EH (cell line): Measurements from ENCODE around the gene NIPBL.
"Not testable (repeated sequence)": the region's sequence is repeated elsewhere in the genome, so short reads cannot be mapped to it uniquely, and the experiment has no call there.

Experiments
- DNase-seq: peaks from one replicate; pipeline ENCODE4 v3.0.0-alpha.2; 2015; ENCODE audit warnings: low read depth

Gene NIPBL

DNA sequence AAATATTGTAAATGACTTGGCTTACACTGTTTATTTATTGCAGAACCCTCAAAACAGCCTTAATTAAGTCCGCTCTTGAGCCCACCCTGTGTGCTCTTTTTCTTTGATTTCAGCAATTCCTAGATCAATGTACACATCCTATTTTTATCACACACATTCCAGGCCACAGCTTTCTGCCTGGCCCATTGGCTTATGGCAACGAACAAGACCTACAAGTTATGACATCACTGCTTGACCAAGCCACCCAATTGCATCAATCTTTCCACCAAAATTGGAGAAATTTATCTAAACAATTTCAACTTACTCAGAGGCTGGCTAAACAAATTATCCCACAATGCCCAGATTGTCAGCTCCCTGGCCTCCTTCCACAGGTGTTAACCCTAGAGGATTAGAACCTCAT is 214.2 kb downstream of the NIPBL start:
- DNase-seq = no peak

DNA sequence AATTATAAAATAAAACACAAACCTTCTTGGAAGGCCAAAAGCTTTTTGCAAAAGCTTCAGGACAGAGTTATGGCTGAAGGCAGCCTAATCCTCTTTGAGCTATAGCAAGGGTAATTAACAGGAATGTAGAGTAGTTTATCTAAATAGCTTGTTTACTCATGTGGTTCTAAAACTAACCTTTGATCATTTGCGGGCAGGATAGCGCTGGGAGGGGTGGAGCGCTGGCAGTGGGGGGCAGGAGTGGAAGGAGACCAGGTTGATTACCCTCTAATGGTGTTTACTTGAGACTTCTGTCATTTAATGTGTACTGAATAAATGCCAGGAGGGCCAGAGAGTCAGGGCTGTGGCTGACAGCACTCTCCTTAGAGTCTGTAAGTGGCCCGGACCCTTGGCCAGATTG is 217.2 kb downstream of the NIPBL start:
- DNase-seq = not testable (repeated sequence)

GRCh38 chr5:37099267-37099666 is 222.7 kb downstream of the NIPBL start:
- DNase-seq = not testable (repeated sequence)

DNA sequence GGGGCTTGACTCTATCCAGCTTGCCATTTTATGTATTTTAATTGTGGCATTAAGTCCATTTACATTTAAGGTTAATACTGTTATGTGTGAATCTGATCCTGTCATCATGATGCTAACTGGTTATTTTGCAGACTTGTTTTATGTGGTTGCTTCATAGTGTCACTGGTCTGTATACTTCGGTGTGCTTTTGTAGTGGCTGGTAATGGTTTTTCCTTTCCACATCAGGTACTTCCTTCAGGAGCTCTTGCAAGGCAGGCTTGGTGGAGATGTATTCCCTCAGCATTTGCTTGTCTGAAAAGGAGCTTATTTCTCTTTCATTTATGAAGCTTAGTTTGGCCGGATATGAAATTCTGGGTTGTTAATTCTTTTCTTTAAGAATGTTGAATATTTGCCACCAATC is 226.7 kb downstream of the NIPBL start:
- DNase-seq = no peak

GRCh38 chr5:37109338-37109737 is 232.8 kb downstream of the NIPBL start:
- no peak for DNase-seq

DNA sequence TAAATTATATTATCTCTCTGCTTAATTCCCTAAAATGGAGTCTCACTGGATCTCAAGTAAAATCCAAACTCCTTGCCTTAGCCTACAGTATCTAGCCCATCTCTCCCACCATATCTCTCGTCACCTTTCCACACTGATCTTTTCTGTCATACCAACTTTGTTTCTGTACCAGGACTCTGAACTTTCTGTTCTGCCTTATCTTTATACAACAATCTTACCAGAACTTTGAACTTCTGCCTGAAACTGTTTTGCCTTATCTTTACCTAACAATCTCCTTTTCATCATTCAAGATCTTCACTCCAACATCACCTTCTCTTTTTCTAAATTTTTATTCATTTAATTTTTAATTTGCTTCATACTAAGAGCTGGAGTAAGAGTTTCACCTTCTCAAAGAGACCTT is 233.6 kb downstream of the NIPBL start:
- DNase-seq = no peak

- no peak for DNase-seq
Measured at GRCh38 chr5:37111426-37112382, 235.1 kb downstream of the NIPBL start.

DNA sequence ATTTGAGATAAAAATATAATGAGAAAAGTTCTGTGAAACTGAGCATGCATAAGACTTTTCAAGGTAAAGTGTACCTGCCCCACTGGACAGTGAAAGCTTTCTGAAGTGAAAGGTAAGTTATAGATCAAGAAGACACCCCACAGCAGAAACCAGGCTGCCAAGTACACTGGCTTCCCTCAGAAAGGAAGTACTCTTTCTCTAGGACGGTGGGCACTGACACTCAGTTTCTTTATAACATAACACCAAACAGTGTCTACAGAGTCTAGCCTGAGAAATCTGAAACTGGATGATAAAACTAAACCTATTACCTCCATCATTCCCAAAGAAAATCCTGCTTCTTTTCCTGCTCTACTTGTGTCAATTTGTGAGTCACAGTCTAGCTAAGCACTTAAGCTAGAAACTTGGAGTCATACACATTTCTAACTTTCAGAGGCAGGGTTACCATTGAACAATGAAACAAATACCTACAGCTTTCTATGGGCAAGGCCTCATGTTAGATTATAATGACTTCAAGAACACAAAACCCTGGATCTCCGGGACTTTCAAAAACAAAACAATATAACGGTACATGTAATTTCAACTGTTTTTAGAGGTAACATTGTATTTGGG is 235.9 kb downstream of the NIPBL start:
- no peak for DNase-seq
